OCI-LY1 (cell line): ENCODE data around the gene FAT4.

Experiments
- H2AFZ ChIP-seq: fragments of 200-600 bp; sonication (generic), shearing (Covaris generic); 2 replicates; pipeline ENCODE4 v1.6.0; 2014; ENCODE audit warnings: antibody characterized with exemption, mild to moderate bottlenecking, low read length
- H3F3A ChIP-seq: fragments of 200-600 bp; sonication (generic), shearing (Covaris generic); 2 replicates; pipeline ENCODE4 v1.6.0; 2014; ENCODE audit warnings: mild to moderate bottlenecking, antibody characterized with exemption, low read length, moderate library complexity; ENCODE audit not compliant: insufficient read depth
- H3K27ac ChIP-seq: fragments of 200-600 bp; sonication (generic); 2 replicates; pipeline ENCODE4 v1.5.1; 2014; ENCODE audit warnings: low read length, mixed run types, mild to moderate bottlenecking, low read depth; ENCODE audit not compliant: poor library complexity, severe bottlenecking
- H3K27me3 ChIP-seq: fragments of 200-600 bp; sonication (generic); 2 replicates; pipeline ENCODE4 v1.6.0; 2014; ENCODE audit warnings: antibody characterized with exemption, mild to moderate bottlenecking, low read length, moderate library complexity; ENCODE audit not compliant: insufficient read depth
- H3K36me3 ChIP-seq: fragments of 200-600 bp; sonication (generic); 2 replicates; pipeline ENCODE4 v1.6.1; 2014; ENCODE audit warnings: mild to moderate bottlenecking, antibody characterized with exemption, low read length, moderate library complexity, mixed read lengths; ENCODE audit not compliant: insufficient read depth
- H3K4me1 ChIP-seq: fragments of 200-600 bp; sonication (generic); 2 replicates; pipeline ENCODE4 v1.5.1; 2014; ENCODE audit warnings: mild to moderate bottlenecking, low read length, moderate library complexity; ENCODE audit not compliant: insufficient read depth, severe bottlenecking
- H3K4me2 ChIP-seq: fragments of 200-600 bp; sonication (generic), shearing (Covaris generic); 2 replicates; pipeline ENCODE4 v1.6.1; 2014; ENCODE audit warnings: low read length
- H3K4me3 ChIP-seq: fragments of 200-600 bp; sonication (generic); 2 replicates; pipeline ENCODE4 v1.5.1; 2014; ENCODE audit warnings: low read length, low read depth, mild to moderate bottlenecking, mixed read lengths; ENCODE audit not compliant: poor library complexity, severe bottlenecking
- H3K79me2 ChIP-seq: fragments of 200-600 bp; shearing (Covaris generic); 2 replicates; pipeline ENCODE4 v1.6.1; 2016; ENCODE audit warnings: mixed run types, low read length, mixed read lengths; ENCODE audit not compliant: insufficient read depth
- H3K9ac ChIP-seq: fragments of 200-600 bp; sonication (generic), shearing (Covaris generic); 2 replicates; pipeline ENCODE4 v1.6.1; 2014; ENCODE audit warnings: mild to moderate bottlenecking, low read length, mixed read lengths
- H3K9me2 ChIP-seq: fragments of 200-600 bp; sonication (generic), shearing (Covaris generic); 2 replicates; pipeline ENCODE4 v1.6.1; 2014; ENCODE audit warnings: low read depth, mild to moderate bottlenecking, low read length, mixed read lengths
- H3K9me3 ChIP-seq: fragments of 200-600 bp; shearing (Covaris generic); 2 replicates; pipeline ENCODE4 v1.6.1; 2014; ENCODE audit warnings: low read length, mixed read lengths
- H4K20me1 ChIP-seq: fragments of 200-600 bp; sonication (generic), shearing (Covaris generic); 2 replicates; pipeline ENCODE4 v1.6.0; 2016; ENCODE audit warnings: mild to moderate bottlenecking, low read length; ENCODE audit not compliant: insufficient read depth
- CTCF ChIP-seq: fragments of 200-600 bp; sonication (generic), shearing (Covaris generic); IDR thresholded peaks from 2 replicates; pipeline ENCODE4 v1.5.1; 2017; ENCODE audit warnings: mild to moderate bottlenecking, antibody characterized with exemption, low read length, moderate library complexity, mixed read lengths
- EZH2 ChIP-seq: fragments of 200-600 bp; sonication (generic), shearing (Covaris generic); IDR thresholded peaks from 2 replicates; pipeline ENCODE4 v1.8.0; 2017; ENCODE audit warnings: borderline replicate concordance, mixed run types, mild to moderate bottlenecking, antibody characterized with exemption, low read length, moderate library complexity, mixed read lengths

FAT4 gene

GRCh38 chr4:125355791-125356190 is 41.0 kb downstream of the FAT4 start:
- TF ChIP-seq CTCF (no peak), EZH2 (no peak)
- no peaks in the 10 kb centered on the region for H3K36me3 ChIP-seq
- no peaks in the 10 kb centered on the region for H3K27me3 ChIP-seq
- H3K4me1 ChIP-seq, result no peaks in the 10 kb centered on the region
- no peak overlapping the region for H2AFZ ChIP-seq
- no peaks in the 10 kb centered on the region for H4K20me1 ChIP-seq
- no peak overlapping the region for H3K9ac ChIP-seq
- H3K4me3 ChIP-seq, result no peak overlapping the region
- H3K9me2 ChIP-seq, result no peaks in the 10 kb centered on the region
- no peaks in the 10 kb centered on the region for H3F3A ChIP-seq
- H3K79me2 ChIP-seq, result no peaks in the 10 kb centered on the region
- no peak overlapping the region for H3K27ac ChIP-seq
- no peak overlapping the region for H3K4me2 ChIP-seq
- H3K9me3 ChIP-seq, result no peaks in the 10 kb centered on the region

GRCh38 chr4:125357675-125358074 is 42.9 kb downstream of the FAT4 start:
- Histone ChIP-seq H3F3A (no peaks in the 10 kb centered on the region), H3K9ac (no peak overlapping the region), H2AFZ (no peak overlapping the region), H3K27ac (no peak overlapping the region), H3K9me3 (no peaks in the 10 kb centered on the region), H3K79me2 (no peaks in the 10 kb centered on the region), H3K27me3 (no peaks in the 10 kb centered on the region), H3K4me2 (no peak overlapping the region), H3K36me3 (no peaks in the 10 kb centered on the region), H4K20me1 (no peaks in the 10 kb centered on the region), H3K4me1 (no peaks in the 10 kb centered on the region), H3K9me2 (no peaks in the 10 kb centered on the region), H3K4me3 (no peak overlapping the region)
- TF ChIP-seq EZH2, result no peak

- Histone ChIP-seq H4K20me1 (no peaks in the 10 kb centered on the region), H3K4me3 (no peak overlapping the region), H3K9me2 (no peaks in the 10 kb centered on the region), H3K4me1 (no peaks in the 10 kb centered on the region), H2AFZ (no peak overlapping the region), H3K9ac (no peak overlapping the region), H3K27me3 (no peaks in the 10 kb centered on the region), H3K36me3 (no peaks in the 10 kb centered on the region), H3K27ac (no peak overlapping the region), H3K4me2 (no peak overlapping the region), H3K9me3 (no peaks in the 10 kb centered on the region), H3F3A (no peaks in the 10 kb centered on the region), H3K79me2 (no peaks in the 10 kb centered on the region)
- no peak for TF ChIP-seq CTCF
- TF ChIP-seq EZH2, result no peak
These were observed 43.7 kb downstream of the FAT4 start for GRCh38 chr4:125358453-125358852.

- Histone ChIP-seq H3K9ac (no peak overlapping the region), H2AFZ (no peak overlapping the region), H3K9me3 (no peaks in the 10 kb centered on the region), H4K20me1 (no peaks in the 10 kb centered on the region), H3K4me1 (no peaks in the 10 kb centered on the region), H3K9me2 (no peaks in the 10 kb centered on the region), H3K36me3 (no peaks in the 10 kb centered on the region), H3K27me3 (no peaks in the 10 kb centered on the region), H3K4me2 (no peak overlapping the region), H3K4me3 (no peak overlapping the region), H3K79me2 (no peaks in the 10 kb centered on the region), H3K27ac (no peak overlapping the region), H3F3A (no peaks in the 10 kb centered on the region)
- TF ChIP-seq EZH2 (no peak), CTCF (no peak)
These were observed 44.6 kb downstream of the FAT4 start for GRCh38 chr4:125359363-125359762.
